K562 (cell line): ENCODE results near the gene DDRGK1. TPM values are rescaled to one million over a fixed set of nuclear protein-coding genes. Genes with fewer than 3 reads are reported as not detected.

Experiments
- ATF3 ChIP-seq, 2 experiments: fragments of 450-650 bp in 1 of 2; sonication (generic) in 1 of 2; formaldehyde crosslinking in 1 of 2; IDR thresholded peaks in 1 of 2; conservative IDR thresholded peaks in 1 of 2; 2 replicates each; pipeline versions ENCODE4 v1.6.1 to v1.8.1; 2016 to 2023; ENCODE audit warnings: mild to moderate bottlenecking in 2 of 2, moderate library complexity in 2 of 2, inconsistent platforms in 1 of 2, missing genetic modification reagents in 1 of 2
- BRCA1 ChIP-seq, 2 experiments: fragments of 450-650 bp in 1 of 2; sonication (generic) in 1 of 2; formaldehyde crosslinking in 1 of 2; IDR thresholded peaks; 2 replicates each; pipeline versions ENCODE4 v1.5.0 to v1.6.1; 2017 to 2020; ENCODE audit warnings: mild to moderate bottlenecking in 1 of 2, missing genetic modification reagents in 1 of 2
- CBX1 ChIP-seq: sonication (generic); IDR thresholded peaks from 2 replicates; pipeline ENCODE4 v1.6.1; 2016; ENCODE audit warnings: antibody characterized with exemption, low read depth, mild to moderate bottlenecking
- E2F5 ChIP-seq: sonication (generic); formaldehyde crosslinking; IDR thresholded peaks from 2 replicates; pipeline ENCODE4 v1.8.0; 2022; ENCODE audit warnings: mild to moderate bottlenecking, missing genetic modification reagents
- HDAC1 ChIP-seq, 2 experiments: fragments of 450-650 bp; IDR thresholded peaks; 2 replicates each; pipeline ENCODE4 v1.6.1; 2016 to 2017; ENCODE audit warnings: inconsistent platforms in 1 of 2, mild to moderate bottlenecking in 1 of 2, moderate library complexity in 1 of 2
- HNRNPLL ChIP-seq: fragments of 200-400 bp; formaldehyde crosslinking; IDR thresholded peaks from 2 replicates; pipeline ENCODE4 v1.6.1; 2017; ENCODE audit warnings: low read length, low read depth, mild to moderate bottlenecking; ENCODE audit not compliant: poor library complexity, severe bottlenecking
- KDM5B ChIP-seq: fragments of 200-600 bp; sonication (generic); IDR thresholded peaks from 2 replicates; pipeline ENCODE4 v1.6.1; 2012; ENCODE audit warnings: low read depth, mild to moderate bottlenecking, moderate library complexity, low read length, control low read depth, inconsistent platforms; ENCODE audit not compliant: insufficient replicate concordance
- KLF10 ChIP-seq: fragments of 250-450 bp; sonication (Bioruptor Pico); IDR thresholded peaks from 2 replicates; pipeline ENCODE4 v1.6.1; 2021; ENCODE audit warnings: matching md5 sums
- MXD1 ChIP-seq: fragments of 250-450 bp; sonication (Bioruptor Pico); IDR thresholded peaks from 2 replicates; pipeline ENCODE4 v1.8.0; 2021; ENCODE audit warnings: borderline replicate concordance, mild to moderate bottlenecking, moderate library complexity; ENCODE audit not compliant: poor library complexity, severe bottlenecking
- NEUROD1 ChIP-seq: fragments of 150-350 bp; IDR thresholded peaks from 2 replicates; pipeline ENCODE4 v1.6.1; 2014; ENCODE audit warnings: borderline replicate concordance, low read length, low read depth; ENCODE audit not compliant: partially characterized antibody
- NFIC ChIP-seq: fragments of 450-650 bp; IDR thresholded peaks from 2 replicates; pipeline ENCODE4 v1.6.1; 2017; ENCODE audit warnings: mild to moderate bottlenecking, inconsistent platforms
- NFYB ChIP-seq: IDR thresholded peaks from 2 replicates; pipeline ENCODE4 v1.6.1; 2011; ENCODE audit warnings: mild to moderate bottlenecking, moderate library complexity; ENCODE audit not compliant: insufficient read length; ENCODE audit errors: extremely low read depth
- RBFOX2 ChIP-seq: fragments of 200-400 bp; formaldehyde crosslinking; IDR thresholded peaks from 2 replicates; pipeline ENCODE4 v1.6.1; 2017; ENCODE audit warnings: low read depth, mild to moderate bottlenecking, low read length, moderate library complexity
- RBM15 ChIP-seq: fragments of 200-400 bp; formaldehyde crosslinking; IDR thresholded peaks from 2 replicates; pipeline ENCODE4 v1.6.1; 2018; ENCODE audit warnings: mild to moderate bottlenecking, low read length, moderate library complexity; ENCODE audit not compliant: insufficient read depth
- RBM34 ChIP-seq: fragments of 200-400 bp; formaldehyde crosslinking; IDR thresholded peaks from 2 replicates; pipeline ENCODE4 v1.6.1; 2018; ENCODE audit warnings: low read length, borderline replicate concordance; ENCODE audit not compliant: insufficient read depth
- SMAD1 ChIP-seq: fragments of 150-350 bp; IDR thresholded peaks from 2 replicates; pipeline ENCODE4 v1.6.1; 2014; ENCODE audit warnings: low read length, low read depth; ENCODE audit not compliant: partially characterized antibody
- TAF9B ChIP-seq: fragments of 450-650 bp; IDR thresholded peaks from 2 replicates; pipeline ENCODE4 v1.6.1; 2018; ENCODE audit warnings: mild to moderate bottlenecking; ENCODE audit not compliant: partially characterized antibody
- ZC3H11A ChIP-seq: IDR thresholded peaks from 2 replicates; pipeline ENCODE4 v1.6.1; 2012; ENCODE audit warnings: low read depth, low read length, improper control_type of control experiment
- ZFP30 ChIP-seq: fragments of 250-450 bp; sonication (Bioruptor Pico); IDR thresholded peaks from 2 replicates; pipeline ENCODE4 v1.8.0; 2022; ENCODE audit warnings: moderate library complexity, mild to moderate bottlenecking, inconsistent platforms, borderline replicate concordance
- ZFP36 ChIP-seq: fragments of 150-350 bp; IDR thresholded peaks from 2 replicates; pipeline ENCODE4 v1.6.1; 2018; ENCODE audit warnings: low read length, low read depth; ENCODE audit not compliant: partially characterized antibody
- ZKSCAN3 ChIP-seq: fragments of 250-450 bp; sonication (Bioruptor Pico); IDR thresholded peaks from 2 replicates; pipeline ENCODE4 v1.4.0; 2020
- ZNF655 ChIP-seq: fragments of 250-450 bp; sonication (Bioruptor Pico); IDR thresholded peaks from 2 replicates; pipeline ENCODE4 v1.5.0; 2021
- ZNF778 ChIP-seq: fragments of 450-650 bp; formaldehyde crosslinking; IDR thresholded peaks from 2 replicates; pipeline ENCODE4 v1.4.0; 2020; ENCODE audit warnings: mild to moderate bottlenecking, moderate library complexity
- ZSCAN32 ChIP-seq: fragments of 450-650 bp; formaldehyde crosslinking; IDR thresholded peaks from 2 replicates; pipeline ENCODE4 v1.4.0; 2020; ENCODE audit warnings: mild to moderate bottlenecking, moderate library complexity
- polyA plus RNA-seq, 8 experiments: library from polyadenylated mRNA; depleted of rRNA in 4 of 8; stranded (reverse) in 5 of 8; unstranded in 3 of 8; fragments of >200 nt; fragmentation: Nextera tagmentation in 2 of 8; fragmentation: Illumina TruSeq in 1 of 8; extraction: Ambion mirVana in 2 of 8; extraction: Trizol in 1 of 8; gene quantifications; 2 replicates each; pipeline versions ENCODE4 v1.2.1 to v1.2.3, GENCODE V29; 2011 to 2014; ENCODE audit warnings: inconsistent platforms in 1 of 8, missing spikeins in 1 of 8
- total RNA-seq, 7 experiments: library from RNA; depleted of rRNA in 6 of 7; stranded (reverse); fragments of >200 nt in 6 of 7; fragmentation: Illumina TruSeq in 2 of 7; extraction: Trizol in 2 of 7; gene quantifications; 2 replicates each; pipeline versions ENCODE4 v1.2.1 to v1.2.3, GENCODE V29; 2011 to 2021; ENCODE audit warnings: low replicate concordance in 1 of 7

Gene DDRGK1
- total and polyA plus RNA-seq, 9 of the 15 experiments (the other 6 are each of a cell fraction or from before 2014, with no cell fraction given) = 2.3 to 54.4 (median 29.1) TPM

GRCh38 chr20:3173610-3174441, 30.7 kb downstream of the DDRGK1 start (continued):
- TF ChIP-seq E2F5 (0 out of 2 replicates have a peak, but pooled peaks have one; percentile 26), NFYB (peak; percentile 41), RBM34 (no peak), ZC3H11A (no peak), KDM5B (peak; percentile 53), CBX1 (0 out of 2 replicates have a peak, but pooled peaks have one; percentile 10), BRCA1 (IDR thresholded peaks at IDR 0.05) (no peak), BRCA1 (CRISPR knock-in tag; IDR thresholded peaks at IDR 0.05) (no peak), ZNF778 (CRISPR knock-in tag) (no peak), HDAC1 (IDR thresholded peaks at IDR 0.05) (0 out of 4 replicates have a peak, but pooled peaks of 1 of the 2 experiments have one; percentile 46), NFIC (peak; percentile 85), NEUROD1 (peak; percentile 32), TAF9B (no peak), SMAD1 (no peak), ZSCAN32 (CRISPR knock-in tag) (no peak), ZKSCAN3 (CRISPR knock-in tag) (no peak), ATF3 (IDR thresholded peaks at IDR 0.05) (no peak), ATF3 (CRISPR knock-in tag; conservative IDR thresholded peaks at IDR 0.05) (no peak), RBFOX2 (peak; percentile 73), MXD1 (no peak), KLF10 (no peak), RBM15 (no peak), ZFP30 (no peak), ZFP36 (peak; percentile 99), HNRNPLL (peak; percentile 56), ZNF655 (CRISPR knock-in tag) (no peak)
